HEK293T (cell line): ENCODE data around the gene AKAP6.

Source experiments
- CTCF ChIA-PET: fragments of 350-600 bp; formaldehyde crosslinking; extraction: SDS; loops from one replicate; lab custom pipeline; 2021; ENCODE audit warnings: antibody characterized with exemption, inconsistent platforms; lab: Yijun Ruan, JAX
- POLR2A ChIA-PET: fragments of 350-600 bp; formaldehyde crosslinking; extraction: SDS; loops from one replicate; lab custom pipeline; 2020; ENCODE audit warnings: antibody characterized with exemption, inconsistent platforms; lab: Yijun Ruan, JAX
- DNase-seq: peaks from one replicate; pipeline ENCODE4 v3.0.0; 2012; ENCODE audit warnings: mixed read lengths; ENCODE audit errors: extremely low spot score
- ARNT ChIP-seq: fragments of 450-650 bp; IDR thresholded peaks from 2 replicates; pipeline ENCODE4 v1.6.1; 2017; ENCODE audit warnings: mild to moderate bottlenecking
- BHLHE40 ChIP-seq: fragments of 450-650 bp; IDR thresholded peaks from 2 replicates; pipeline ENCODE4 v1.6.1; 2016; ENCODE audit warnings: mild to moderate bottlenecking, moderate library complexity, borderline replicate concordance
- CTBP1 ChIP-seq: fragments of 450-650 bp; IDR thresholded peaks from 2 replicates; pipeline ENCODE4 v1.6.1; 2016; ENCODE audit warnings: borderline replicate concordance
- ELF4 ChIP-seq: fragments of 450-650 bp; IDR thresholded peaks from 2 replicates; pipeline ENCODE4 v1.6.1; 2017; ENCODE audit warnings: antibody characterized with exemption
- FOXA1 ChIP-seq: fragments of 450-650 bp; IDR thresholded peaks from 2 replicates; pipeline ENCODE4 v1.6.1; 2016; ENCODE audit warnings: mild to moderate bottlenecking
- FOXK2 ChIP-seq: fragments of 450-650 bp; IDR thresholded peaks from 2 replicates; pipeline ENCODE4 v1.6.1; 2016; ENCODE audit warnings: mild to moderate bottlenecking
- FOXM1 ChIP-seq: fragments of 450-650 bp; IDR thresholded peaks from 2 replicates; pipeline ENCODE4 v1.6.1; 2017; ENCODE audit warnings: mild to moderate bottlenecking, borderline replicate concordance
- HDGF ChIP-seq: fragments of 450-650 bp; IDR thresholded peaks from 2 replicates; pipeline ENCODE4 v1.6.1; 2017; ENCODE audit warnings: antibody characterized with exemption, borderline replicate concordance
- L3MBTL2 ChIP-seq: fragments of 450-650 bp; conservative IDR thresholded peaks from 2 replicates; pipeline ENCODE4 v1.6.1; 2016; ENCODE audit warnings: mild to moderate bottlenecking
- LEF1 ChIP-seq: fragments of 450-650 bp; IDR thresholded peaks from 2 replicates; pipeline ENCODE4 v1.6.1; 2017; ENCODE audit warnings: mild to moderate bottlenecking, borderline replicate concordance
- NFRKB ChIP-seq: fragments of 450-650 bp; IDR thresholded peaks from 2 replicates; pipeline ENCODE4 v1.6.1; 2016; ENCODE audit warnings: mild to moderate bottlenecking, moderate library complexity
- SP1 ChIP-seq: fragments of 450-650 bp; IDR thresholded peaks from 2 replicates; pipeline ENCODE4 v1.6.1; 2017
- SUZ12 ChIP-seq: fragments of 450-650 bp; IDR thresholded peaks from 2 replicates; pipeline ENCODE4 v1.6.1; 2016; ENCODE audit warnings: mild to moderate bottlenecking
- TARDBP ChIP-seq: fragments of 450-650 bp; IDR thresholded peaks from 2 replicates; pipeline ENCODE4 v1.6.1; 2016
- ZNF384 ChIP-seq: fragments of 450-650 bp; IDR thresholded peaks from 2 replicates; pipeline ENCODE4 v1.6.1; 2016
- TF ChIP-seq, protein P1 (sequence below): fragments of 450-650 bp; IDR thresholded peaks from 2 replicates; pipeline ENCODE4 v1.6.1; 2016

Gene AKAP6

DNA sequence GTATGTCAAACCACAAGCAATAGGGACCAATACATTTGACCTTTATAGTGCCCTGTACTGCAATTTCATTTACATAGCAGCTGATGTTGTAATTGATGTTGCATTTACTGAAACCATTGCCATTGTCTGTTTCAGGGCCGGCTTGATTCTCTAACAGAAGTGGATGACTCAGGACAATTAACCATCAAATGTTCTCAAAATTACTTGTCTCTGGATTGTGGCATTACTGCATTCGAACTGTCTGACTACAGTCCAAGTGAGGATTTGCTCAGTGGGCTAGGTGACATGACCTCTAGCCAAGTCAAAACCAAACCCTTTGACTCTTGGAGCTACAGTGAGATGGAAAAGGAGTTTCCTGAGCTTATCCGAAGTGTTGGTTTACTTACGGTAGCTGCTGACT, 216.0 kb downstream of the AKAP6 start:
- ChIA-PET CTCF (no interaction called here), POLR2A (no interaction called here)
- TF ChIP-seq TARDBP = no peak
- no peak for TF ChIP-seq FOXM1
- TF ChIP-seq HDGF = no peak
- TF ChIP-seq ELF4 = no peak
- no peak for TF ChIP-seq ARNT
- no peak for TF ChIP-seq NFRKB
- TF ChIP-seq FOXK2 = no peak
- TF ChIP-seq SUZ12 = no peak
- TF ChIP-seq L3MBTL2 = no peak
- no peak for DNase-seq

DNA sequence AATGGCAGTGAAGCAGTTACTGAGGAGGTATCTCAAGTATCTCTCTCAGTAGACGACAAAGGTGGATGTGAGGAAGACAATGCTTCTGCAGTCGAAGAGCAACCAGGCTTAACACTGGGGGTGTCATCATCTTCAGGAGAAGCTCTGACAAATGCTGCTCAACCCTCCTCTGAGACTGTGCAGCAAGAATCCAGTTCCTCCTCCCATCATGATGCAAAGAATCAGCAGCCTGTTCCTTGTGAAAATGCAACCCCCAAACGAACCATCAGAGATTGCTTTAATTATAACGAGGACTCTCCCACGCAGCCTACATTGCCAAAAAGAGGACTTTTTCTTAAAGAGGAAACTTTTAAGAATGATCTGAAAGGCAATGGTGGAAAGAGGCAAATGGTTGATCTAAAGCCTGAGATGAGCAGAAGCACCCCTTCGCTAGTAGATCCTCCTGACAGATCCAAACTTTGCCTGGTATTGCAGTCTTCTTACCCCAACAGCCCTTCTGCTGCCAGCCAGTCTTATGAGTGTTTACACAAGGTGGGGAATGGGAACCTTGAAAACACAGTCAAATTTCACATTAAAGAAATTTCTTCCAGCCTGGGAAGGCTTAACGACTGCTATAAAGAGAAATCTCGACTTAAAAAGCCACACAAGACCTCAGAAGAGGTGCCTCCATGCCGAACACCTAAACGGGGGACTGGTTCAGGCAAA, 216.6 kb downstream of the AKAP6 start:
- ChIA-PET POLR2A (no interaction called here), CTCF (interaction anchor here (0.6 to 1.2 kb wide), 2 partner anchors 14 to 109 kb away, joined by 4 to 6 read pairs; no protein-coding TSS in a partner anchor)
- TF ChIP-seq ARNT (no peak), FOXM1 (no peak)
- TF ChIP-seq, protein P1, sequence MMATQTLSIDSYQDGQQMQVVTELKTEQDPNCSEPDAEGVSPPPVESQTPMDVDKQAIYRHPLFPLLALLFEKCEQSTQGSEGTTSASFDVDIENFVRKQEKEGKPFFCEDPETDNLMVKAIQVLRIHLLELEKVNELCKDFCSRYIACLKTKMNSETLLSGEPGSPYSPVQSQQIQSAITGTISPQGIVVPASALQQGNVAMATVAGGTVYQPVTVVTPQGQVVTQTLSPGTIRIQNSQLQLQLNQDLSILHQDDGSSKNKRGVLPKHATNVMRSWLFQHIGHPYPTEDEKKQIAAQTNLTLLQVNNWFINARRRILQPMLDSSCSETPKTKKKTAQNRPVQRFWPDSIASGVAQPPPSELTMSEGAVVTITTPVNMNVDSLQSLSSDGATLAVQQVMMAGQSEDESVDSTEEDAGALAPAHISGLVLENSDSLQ = no peak
- no peak for DNase-seq

DNA sequence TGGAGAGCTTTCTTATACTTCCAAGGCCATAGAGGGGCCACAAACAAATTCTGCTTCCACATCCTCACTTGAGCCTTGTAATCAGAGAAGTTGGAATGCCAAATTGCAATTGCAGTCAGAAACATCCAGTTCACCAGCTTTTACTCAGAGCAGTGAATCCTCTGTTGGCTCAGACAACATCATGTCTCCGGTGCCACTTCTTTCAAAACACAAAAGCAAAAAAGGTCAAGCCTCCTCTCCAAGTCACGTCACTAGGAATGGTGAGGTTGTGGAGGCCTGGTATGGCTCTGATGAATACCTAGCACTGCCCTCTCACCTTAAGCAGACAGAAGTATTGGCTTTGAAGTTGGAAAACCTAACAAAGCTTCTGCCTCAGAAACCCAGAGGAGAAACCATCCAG, 217.1 kb downstream of the AKAP6 start:
- no peak for DNase-seq
- ChIA-PET CTCF (interaction anchor here (0.6 to 1.2 kb wide), 2 partner anchors 14 to 108 kb away, joined by 4 to 6 read pairs; no protein-coding TSS in a partner anchor), POLR2A (no interaction called here)
- TF ChIP-seq NFRKB (no peak), SP1 (no peak), TARDBP (no peak), ELF4 (no peak), FOXK2 (no peak), FOXM1 (no peak), ZNF384 (no peak), ARNT (no peak), LEF1 (no peak)
- TF ChIP-seq, protein P1 = no peak

DNA sequence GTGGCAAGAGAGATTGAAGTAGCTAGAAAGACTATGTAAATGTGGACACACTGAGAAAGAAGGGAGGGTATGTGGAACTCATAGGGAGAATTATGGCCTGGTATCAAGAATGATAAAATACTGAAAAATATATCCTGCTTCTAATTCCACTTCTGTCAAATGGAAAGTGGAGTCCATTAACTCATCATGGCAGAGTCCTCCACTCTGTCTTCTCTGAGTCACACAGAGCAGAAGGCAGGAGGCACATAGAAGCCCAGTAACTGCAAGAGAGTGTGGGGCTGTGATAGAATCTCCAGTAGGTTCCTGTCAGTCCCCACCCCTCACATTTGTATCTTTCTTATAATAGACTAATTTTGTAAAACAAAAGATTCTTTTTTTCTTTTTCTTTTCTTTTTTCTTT, 223.7 kb downstream of the AKAP6 start:
- ChIA-PET CTCF (no interaction called here), POLR2A (no interaction called here)
- no peak for TF ChIP-seq L3MBTL2
- no peak for TF ChIP-seq LEF1
- no peak for TF ChIP-seq ZNF384
- no peak for TF ChIP-seq FOXM1
- no peak for TF ChIP-seq TARDBP
- TF ChIP-seq ELF4 = no peak
- DNase-seq = no peak

DNA sequence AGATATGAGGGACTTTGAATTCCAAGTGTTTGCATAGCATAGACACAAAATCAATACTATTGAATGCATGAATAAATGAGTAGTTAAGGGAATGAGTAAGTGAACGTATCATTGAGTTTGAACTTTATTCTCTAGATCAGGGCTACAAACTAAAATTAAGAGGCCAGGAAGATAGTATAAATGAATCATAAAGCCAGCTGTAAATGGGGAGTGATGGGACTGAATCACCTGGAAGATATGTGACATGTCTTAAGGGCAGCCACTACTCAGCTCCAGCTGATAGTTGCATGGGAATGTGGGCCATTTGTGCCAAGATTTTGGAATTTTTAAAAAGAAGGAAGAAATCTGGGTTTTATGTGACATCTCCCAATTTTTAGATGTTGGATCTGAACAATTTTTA, 229.9 kb downstream of the AKAP6 start:
- ChIA-PET POLR2A (no interaction called here), CTCF (interaction anchor here (0.7 to 1.3 kb wide), 2 partner anchors 9 to 628 kb away, joined by 3 to 13 read pairs; no protein-coding TSS in a partner anchor)
- TF ChIP-seq ZNF384 (no peak), NFRKB (no peak), ELF4 (no peak), BHLHE40 (no peak), FOXK2 (no peak), CTBP1 (no peak), SUZ12 (no peak), LEF1 (no peak), L3MBTL2 (no peak), SP1 (no peak), TARDBP (no peak), FOXA1 (no peak), FOXM1 (no peak), ARNT (no peak), HDGF (no peak)
- TF ChIP-seq, protein P1 = no peak
- no peak for DNase-seq

DNA sequence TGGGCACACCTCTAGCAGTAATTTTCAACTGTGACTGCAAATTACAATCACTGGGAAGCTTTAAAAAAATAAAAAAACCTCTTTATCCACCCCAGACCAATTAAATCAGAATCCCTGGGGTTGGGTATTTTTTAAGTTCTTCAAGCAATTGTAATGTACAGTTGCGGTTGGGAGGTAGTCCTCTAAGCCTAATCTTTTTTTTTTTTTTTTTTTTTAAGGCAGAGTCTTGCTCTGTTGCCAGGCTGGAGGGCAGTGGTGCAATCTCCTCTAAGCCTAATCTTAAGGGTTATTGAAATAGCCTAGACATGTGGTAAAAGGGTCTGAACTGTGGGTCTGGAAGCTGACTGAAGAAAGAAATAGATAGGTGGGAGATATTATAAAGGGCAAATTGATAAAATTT, 230.5 kb downstream of the AKAP6 start:
- CTCF ChIA-PET = interaction anchor here (0.7 to 1.6 kb wide), 7 partner anchors 10 to 1081 kb away, joined by 3 to 13 read pairs (median 6); no protein-coding TSS in a partner anchor
- TF ChIP-seq ZNF384 (0 out of 2 replicates have a peak, but pooled peaks have one; percentile 5), SUZ12 (no peak)
- POLR2A ChIA-PET = no interaction called here
- no peak for DNase-seq
